Ovary (tissue), 9 donors: ENCODE results near the gene NT5M. TPM values are rescaled to one million over a fixed set of nuclear protein-coding genes. Genes with fewer than 3 reads are reported as not detected.
"Not testable (repeated sequence)": the region's sequence is repeated elsewhere in the genome, so short reads cannot be mapped to it uniquely, and the experiment has no call there.

Experiments used
- DNase-seq, 5 donors: peaks; one replicate each; pipeline ENCODE4 v3.0.0-alpha.2; 2019 to 2020
- H3K27ac ChIP-seq, 2 donors: fragments of 200-600 bp; one replicate each; pipeline versions ENCODE4 v1.5.1 to v1.8.0; 2019 to 2022
- H3K27me3 ChIP-seq: fragments of 200-600 bp; one replicate; pipeline ENCODE4 v1.8.0; 2022
- H3K36me3 ChIP-seq: fragments of 200-600 bp; sonication (generic); one replicate; pipeline ENCODE4 v1.5.1; 2019
- H3K4me1 ChIP-seq: one replicate; pipeline ENCODE4 v1.8.1; 2013; ENCODE audit warnings: mild to moderate bottlenecking, moderate library complexity; ENCODE audit not compliant: insufficient read depth
- H3K4me3 ChIP-seq: fragments of 200-600 bp; sonication (generic); one replicate; pipeline ENCODE4 v1.5.1; 2017
- H3K9me3 ChIP-seq, 2 donors: fragments of 200-600 bp in 1 of 2; sonication (generic) in 1 of 2; one replicate each; pipeline versions ENCODE4 v1.5.1 to v1.8.1; 2013 to 2019; ENCODE audit warnings: mild to moderate bottlenecking in 1 of 2, moderate library complexity in 1 of 2
- CTCF ChIP-seq, 3 donors: fragments of 450-650 bp in 2 of 3; fragments of 200-600 bp in 1 of 3; IDR thresholded peaks; one replicate each; pipeline versions ENCODE4 v1.5.1 to v1.8.0; 2016 to 2022; ENCODE audit warnings: antibody characterized with exemption in 3 of 3, mild to moderate bottlenecking in 1 of 3
- EP300 ChIP-seq: sonication (generic); formaldehyde crosslinking; IDR thresholded peaks from one replicate; pipeline ENCODE4 v1.6.1; 2017; ENCODE audit warnings: antibody characterized with exemption
- POLR2A ChIP-seq: fragments of 450-650 bp; IDR thresholded peaks from one replicate; pipeline ENCODE4 v1.6.1; 2017; ENCODE audit warnings: antibody characterized with exemption, mild to moderate bottlenecking, moderate library complexity
- WGBS, 3 donors: extraction: QIAGEN DNeasy Blood & Tissue Kit in 1 of 3; methylation state at CpG; one replicate each; pipeline versions ENCODE4 v1.1.5 to v1.1.7; 2013 to 2017; 5-methylcytosine and 5-hydroxymethylcytosine counted together
- intact Hi-C, 4 donors: fragments of 100-400 bp; cut with DNase I; formaldehyde crosslinking; loops; one replicate each; pipeline versions ENCODE4 v1.11.0 to v1.15.1; 2022 to 2023
- polyA plus RNA-seq, 2 donors: library from polyadenylated mRNA; stranded (reverse); fragments of 200-250 nt in 1 of 2; fragments of 350-450 nt in 1 of 2; fragmentation: Illumina TruSeq in 1 of 2; extraction: RNeasy Lipid Tissue Mini Kit (QIAGEN cat#74804) in 1 of 2; gene quantifications; one replicate each; pipeline ENCODE4 v1.2.3, GENCODE V29; 2013 to 2014
- total RNA-seq, 7 donors: library from RNA; depleted of rRNA in 2 of 7; stranded (reverse); fragments of >200 nt in 2 of 7; fragmentation: NEBNext Ultra II Directional in 3 of 7; extraction: Animal tissue kit (Norgen Biotek cat#: 25700) in 3 of 7; gene quantifications; one replicate each; pipeline versions ENCODE4 v1.1.0 to v1.2.4, GENCODE V29; 2016 to 2023
- donor health status: DM: no; HTN: no; CAD: no; lungs with moderate emphysema.
- donor health status: DM: no; HTN: no; CAD: no.
- donor health status: Bipolar disorder and iron deficiency.
- donor health status: DM: yes; HTN: yes; CAD: no.
- donor health status: DM: no; HTN: no; CAD: no.
- donor health status: DM: yes; HTN: yes; CAD: no.

Gene NT5M
- total and polyA plus RNA-seq, 9 donors: 0.53 to 6.6 (median 4.9) TPM

- DNase-seq: no peak
- Histone ChIP-seq H3K27me3 (no peaks in the 10 kb centered on the region), H3K4me3 (no peak overlapping the region), H3K27ac (no peak overlapping the region), H3K36me3 (no peaks in the 10 kb centered on the region), H3K4me1 (no peaks in the 10 kb centered on the region), H3K9me3 (no peaks in the 10 kb centered on the region)
- intact Hi-C loops: no loop called here
- 93 to 95% (median 95%) methylated on average over 3 of the region's 3 CpGs for WGBS, 3 donors
- TF ChIP-seq CTCF (IDR thresholded peaks at IDR 0.05) (no peak), POLR2A (no peak), EP300 (no peak)
Observed at GRCh38 chr17:17297217-17297616, 6.0 kb upstream of the NT5M start.

DNA sequence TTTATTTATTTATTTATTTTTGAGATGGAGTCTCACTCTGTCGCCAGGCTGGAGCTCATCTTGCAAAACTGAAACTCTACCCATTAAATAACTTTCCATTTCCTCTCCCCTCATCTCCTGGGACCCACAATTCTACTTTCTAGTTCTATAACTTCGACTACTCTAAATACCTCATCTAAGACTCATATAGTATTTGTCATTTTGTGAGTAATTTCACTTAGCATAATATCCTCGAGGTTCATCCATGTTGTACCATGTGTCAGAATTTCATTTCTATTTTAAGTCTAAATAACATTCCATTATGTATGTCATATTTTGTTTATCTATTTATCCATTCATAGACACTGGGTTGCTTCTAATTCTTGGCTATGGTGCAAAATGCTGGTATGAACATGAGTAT, 5.1 kb upstream of the NT5M start:
- no peak for DNase-seq
- WGBS, 3 donors: 49 to 69% (median 64%) methylated on average over 3 of the region's 3 CpGs
- intact Hi-C loops: no loop called here
- Histone ChIP-seq H3K4me1 (no peaks in the 10 kb centered on the region), H3K27me3 (no peaks in the 10 kb centered on the region), H3K9me3 (no peaks in the 10 kb centered on the region), H3K27ac (no peak overlapping the region), H3K36me3 (no peaks in the 10 kb centered on the region), H3K4me3 (no peak overlapping the region)
- TF ChIP-seq POLR2A (no peak), CTCF (IDR thresholded peaks at IDR 0.05) (no peak), EP300 (no peak)

GRCh38 chr17:17300624-17301568, 2.3 kb upstream of the NT5M start:
- WGBS, 3 donors: 5 to 9% (median 8%) methylated on average over 33 to 35 of the region's 35 CpGs
- peak; percentile 57 to 77 (median 66) for DNase-seq
- peak overlapping the region; percentile 49 to 53 for H3K27ac ChIP-seq
- intact Hi-C loops: loop anchor here in 1 of 4 donors (10.0 kb wide), 1 partner anchor 156 kb away; no protein-coding TSS in a partner anchor
- H3K27me3 ChIP-seq: no peaks in the 10 kb centered on the region
- H3K36me3 ChIP-seq: no peaks in the 10 kb centered on the region
- H3K9me3 ChIP-seq: no peaks in the 10 kb centered on the region
- TF ChIP-seq POLR2A (no peak), CTCF (IDR thresholded peaks at IDR 0.05) (no peak), EP300 (no peak)
- peak overlapping the region; percentile 42 for H3K4me3 ChIP-seq
- no peaks in the 10 kb centered on the region for H3K4me1 ChIP-seq

- H3K36me3 ChIP-seq, H3K9me3 ChIP-seq, H3K27me3 ChIP-seq, H3K4me1 ChIP-seq, H3K4me3 ChIP-seq: not testable (repeated sequence)
- intact Hi-C loops: loop anchor here in 1 of 4 donors (10.0 kb wide), 1 partner anchor 157 kb away; no protein-coding TSS in a partner anchor
- DNase-seq: peak in 1 of 5 donors; percentile 51
- H3K27ac ChIP-seq: peak overlapping the region in 1 of 2 donors; percentile 49
- 92 to 96% (median 94%) methylated on average over 11 of the region's 11 CpGs for WGBS, 3 donors
Observed at GRCh38 chr17:17301659-17302058, 1.5 kb upstream of the NT5M start.
